HepG2 (cell line): ENCODE results near the gene SOST. TPM values are rescaled to one million over a fixed set of nuclear protein-coding genes. Genes with fewer than 3 reads are reported as not detected.

ENCODE experiments used
- BORCS8-MEF2B ChIP-seq: sonication (generic); formaldehyde crosslinking; IDR thresholded peaks from 2 replicates; pipeline ENCODE4 v1.8.0; 2022; ENCODE audit warnings: mild to moderate bottlenecking, missing genetic modification reagents
- CREM ChIP-seq, 2 experiments: sonication (generic) in 1 of 2; formaldehyde crosslinking in 1 of 2; IDR thresholded peaks; 2 replicates each; pipeline versions ENCODE4 v1.4.0 to v1.6.1; 2016 to 2020; ENCODE audit warnings: antibody characterized with exemption in 1 of 2, mild to moderate bottlenecking in 1 of 2, missing genetic modification reagents in 1 of 2
- KAT2B ChIP-seq: fragments of 150-350 bp; IDR thresholded peaks from 2 replicates; pipeline ENCODE4 v1.6.1; 2014; ENCODE audit warnings: low read depth, low read length, borderline replicate concordance
- KLF16 ChIP-seq, 2 experiments: sonication (generic) in 1 of 2; formaldehyde crosslinking in 1 of 2; IDR thresholded peaks; 2 replicates each; pipeline versions ENCODE4 v1.6.1 to v1.8.0; 2016 to 2023; ENCODE audit warnings: missing genetic modification reagents in 2 of 2, missing compliant biosample characterization in 1 of 2
- KLF6 ChIP-seq: IDR thresholded peaks from 2 replicates; pipeline ENCODE4 v1.8.0; 2016; ENCODE audit warnings: missing biosample characterization, missing genetic modification reagents
- PTBP1 ChIP-seq: fragments of 200-400 bp; formaldehyde crosslinking; IDR thresholded peaks from 2 replicates; pipeline ENCODE4 v1.6.1; 2018; ENCODE audit warnings: low read length, low read depth; ENCODE audit not compliant: poor library complexity, severe bottlenecking
- RBM39 ChIP-seq: fragments of 200-400 bp; formaldehyde crosslinking; IDR thresholded peaks from one replicate; pipeline ENCODE4 v1.6.1; 2018; ENCODE audit warnings: antibody characterized with exemption, mild to moderate bottlenecking, low read depth, low read length; ENCODE audit not compliant: poor library complexity, severe bottlenecking
- RFXAP ChIP-seq: sonication (generic); formaldehyde crosslinking; IDR thresholded peaks from 2 replicates; pipeline ENCODE4 v1.4.0; 2020; ENCODE audit warnings: missing genetic modification reagents, borderline replicate concordance
- SOX13 ChIP-seq, 3 experiments: fragments of 450-650 bp in 1 of 3; sonication (generic) in 1 of 3; formaldehyde crosslinking in 1 of 3; IDR thresholded peaks in 2 of 3; conservative IDR thresholded peaks in 1 of 3; 2 replicates each; pipeline versions ENCODE4 v1.5.0 to v1.6.1; 2016 to 2020; ENCODE audit warnings: antibody characterized with exemption in 1 of 3, mild to moderate bottlenecking in 1 of 3, missing compliant biosample characterization in 1 of 3, missing genetic modification reagents in 1 of 3, moderate library complexity in 1 of 3
- TBL1XR1 ChIP-seq: fragments of 150-350 bp; IDR thresholded peaks from 2 replicates; pipeline ENCODE4 v1.6.1; 2014; ENCODE audit warnings: borderline replicate concordance, low read length; ENCODE audit not compliant: partially characterized antibody
- ZBTB7A ChIP-seq: sonication (generic); formaldehyde crosslinking; IDR thresholded peaks from 2 replicates; pipeline ENCODE4 v1.8.0; 2022; ENCODE audit warnings: mild to moderate bottlenecking, missing genetic modification reagents
- ZNF326 ChIP-seq: sonication (generic); formaldehyde crosslinking; IDR thresholded peaks from 2 replicates; pipeline ENCODE4 v1.4.0; 2020; ENCODE audit warnings: missing genetic modification reagents, borderline replicate concordance
- ZNF34 ChIP-seq: sonication (generic); formaldehyde crosslinking; IDR thresholded peaks from 2 replicates; pipeline ENCODE4 v1.4.0; 2020; ENCODE audit warnings: mild to moderate bottlenecking, missing genetic modification reagents, borderline replicate concordance
- ZNF552 ChIP-seq: sonication (generic); formaldehyde crosslinking; IDR thresholded peaks from 2 replicates; pipeline ENCODE4 v1.9.0; 2022; ENCODE audit warnings: missing genetic modification reagents, mild to moderate bottlenecking, borderline replicate concordance
- ZNF605 ChIP-seq: sonication (generic); formaldehyde crosslinking; IDR thresholded peaks from 2 replicates; pipeline ENCODE4 v1.8.0; 2022; ENCODE audit warnings: mild to moderate bottlenecking, missing genetic modification reagents
- ZNF672 ChIP-seq: sonication (generic); formaldehyde crosslinking; IDR thresholded peaks from 2 replicates; pipeline ENCODE4 v1.8.1; 2022; ENCODE audit warnings: missing genetic modification reagents
- ZNF678 ChIP-seq: sonication (generic); formaldehyde crosslinking; IDR thresholded peaks from 2 replicates; pipeline ENCODE4 v1.4.0; 2020; ENCODE audit warnings: mild to moderate bottlenecking, missing genetic modification reagents
- ZNF850 ChIP-seq: sonication (generic); formaldehyde crosslinking; conservative IDR thresholded peaks from 2 replicates; pipeline ENCODE4 v1.9.0; 2021; ENCODE audit warnings: mild to moderate bottlenecking, missing genetic modification reagents
- polyA plus RNA-seq, 8 experiments: library from polyadenylated mRNA; depleted of rRNA in 3 of 8; stranded (reverse) in 7 of 8; unstranded in 1 of 8; fragments of >200 nt; fragmentation: Illumina TruSeq in 4 of 8; extraction: Trizol in 4 of 8; gene quantifications; 2 replicates each; pipeline versions ENCODE4 v1.2.1 to v1.2.3, GENCODE V29; 2011 to 2016; ENCODE audit warnings: low read depth in 4 of 8, missing spikeins in 1 of 8, mixed read lengths in 1 of 8; ENCODE audit not compliant: insufficient read depth in 1 of 8
- total RNA-seq, 5 experiments: library from RNA; depleted of rRNA; stranded (reverse); fragments of >200 nt; fragmentation: Illumina TruSeq; extraction: Trizol; gene quantifications; 2 replicates each; pipeline ENCODE4 v1.2.3, GENCODE V29; 2016; ENCODE audit warnings: low read depth in 1 of 5
- TF ChIP-seq, protein P1 (sequence below): sonication (generic); formaldehyde crosslinking; IDR thresholded peaks from 2 replicates; pipeline ENCODE4 v1.4.0; 2020; ENCODE audit warnings: mild to moderate bottlenecking, missing genetic modification reagents
- TF ChIP-seq, protein P2 (sequence below): sonication (generic); formaldehyde crosslinking; IDR thresholded peaks from 2 replicates; pipeline ENCODE4 v1.4.0; 2020; ENCODE audit warnings: missing genetic modification reagents
- TF ChIP-seq, protein P3 (sequence below): sonication (generic); formaldehyde crosslinking; IDR thresholded peaks from 2 replicates; pipeline ENCODE4 v1.5.0; 2020; ENCODE audit warnings: missing genetic modification reagents
- TF ChIP-seq, protein P4 (sequence below): sonication (generic); formaldehyde crosslinking; IDR thresholded peaks from 2 replicates; pipeline ENCODE4; 2020; ENCODE audit warnings: missing genetic modification reagents, mild to moderate bottlenecking, borderline replicate concordance

The SOST gene
- total and polyA plus RNA-seq, 2 of the 13 experiments (the other 11 are each of a cell fraction or from before 2014, with no cell fraction given), result not detected

DNA sequence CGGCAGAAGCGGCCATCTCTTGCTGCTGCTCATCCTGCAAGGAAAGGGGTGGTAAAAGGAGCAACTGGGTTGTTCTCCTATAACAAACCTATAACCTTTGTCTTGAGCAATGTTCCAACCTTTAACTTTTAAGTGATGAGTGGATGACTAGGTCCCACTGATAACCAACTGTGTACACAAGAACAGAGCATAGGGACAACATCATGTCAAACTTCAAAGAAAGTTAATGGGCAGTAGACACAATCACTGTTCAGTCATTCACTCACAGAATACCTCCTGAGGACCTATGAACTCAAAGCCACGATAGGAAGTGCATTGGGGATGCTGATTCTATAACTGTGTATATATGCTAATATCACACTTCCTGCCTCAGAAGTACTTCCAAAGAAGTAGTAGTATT, 43.3 kb upstream of the SOST start (continued):
- TF ChIP-seq, protein P1, sequence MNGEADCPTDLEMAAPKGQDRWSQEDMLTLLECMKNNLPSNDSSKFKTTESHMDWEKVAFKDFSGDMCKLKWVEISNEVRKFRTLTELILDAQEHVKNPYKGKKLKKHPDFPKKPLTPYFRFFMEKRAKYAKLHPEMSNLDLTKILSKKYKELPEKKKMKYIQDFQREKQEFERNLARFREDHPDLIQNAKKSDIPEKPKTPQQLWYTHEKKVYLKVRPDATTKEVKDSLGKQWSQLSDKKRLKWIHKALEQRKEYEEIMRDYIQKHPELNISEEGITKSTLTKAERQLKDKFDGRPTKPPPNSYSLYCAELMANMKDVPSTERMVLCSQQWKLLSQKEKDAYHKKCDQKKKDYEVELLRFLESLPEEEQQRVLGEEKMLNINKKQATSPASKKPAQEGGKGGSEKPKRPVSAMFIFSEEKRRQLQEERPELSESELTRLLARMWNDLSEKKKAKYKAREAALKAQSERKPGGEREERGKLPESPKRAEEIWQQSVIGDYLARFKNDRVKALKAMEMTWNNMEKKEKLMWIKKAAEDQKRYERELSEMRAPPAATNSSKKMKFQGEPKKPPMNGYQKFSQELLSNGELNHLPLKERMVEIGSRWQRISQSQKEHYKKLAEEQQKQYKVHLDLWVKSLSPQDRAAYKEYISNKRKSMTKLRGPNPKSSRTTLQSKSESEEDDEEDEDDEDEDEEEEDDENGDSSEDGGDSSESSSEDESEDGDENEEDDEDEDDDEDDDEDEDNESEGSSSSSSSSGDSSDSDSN (CRISPR knock-in tag), result no peak
- TF ChIP-seq ZNF605, result no peak
- TF ChIP-seq ZNF326, result no peak
- TF ChIP-seq ZNF850, result no peak
- no peak for TF ChIP-seq KAT2B
- TF ChIP-seq ZNF34 (CRISPR knock-in tag), result no peak
- TF ChIP-seq ZNF672 (CRISPR knock-in tag), result no peak
- TF ChIP-seq, protein P2, sequence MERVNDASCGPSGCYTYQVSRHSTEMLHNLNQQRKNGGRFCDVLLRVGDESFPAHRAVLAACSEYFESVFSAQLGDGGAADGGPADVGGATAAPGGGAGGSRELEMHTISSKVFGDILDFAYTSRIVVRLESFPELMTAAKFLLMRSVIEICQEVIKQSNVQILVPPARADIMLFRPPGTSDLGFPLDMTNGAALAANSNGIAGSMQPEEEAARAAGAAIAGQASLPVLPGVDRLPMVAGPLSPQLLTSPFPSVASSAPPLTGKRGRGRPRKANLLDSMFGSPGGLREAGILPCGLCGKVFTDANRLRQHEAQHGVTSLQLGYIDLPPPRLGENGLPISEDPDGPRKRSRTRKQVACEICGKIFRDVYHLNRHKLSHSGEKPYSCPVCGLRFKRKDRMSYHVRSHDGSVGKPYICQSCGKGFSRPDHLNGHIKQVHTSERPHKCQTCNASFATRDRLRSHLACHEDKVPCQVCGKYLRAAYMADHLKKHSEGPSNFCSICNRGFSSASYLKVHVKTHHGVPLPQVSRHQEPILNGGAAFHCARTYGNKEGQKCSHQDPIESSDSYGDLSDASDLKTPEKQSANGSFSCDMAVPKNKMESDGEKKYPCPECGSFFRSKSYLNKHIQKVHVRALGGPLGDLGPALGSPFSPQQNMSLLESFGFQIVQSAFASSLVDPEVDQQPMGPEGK (CRISPR knock-in tag), result no peak
- TF ChIP-seq ZNF678, result no peak
- no peak for TF ChIP-seq ZNF552 (CRISPR knock-in tag)
- no peak for TF ChIP-seq BORCS8-MEF2B
- TF ChIP-seq SOX13 (IDR thresholded peaks at IDR 0.05), result peak; percentile 85
- peak in 1 of 2 experiments; percentile 91; a peak in 2 of 4 replicates for TF ChIP-seq SOX13 (CRISPR knock-in tag; conservative IDR thresholded peaks at IDR 0.05 in 1 of 2, IDR thresholded peaks at IDR 0.05 in 1 of 2)
- no peak for TF ChIP-seq PTBP1
- 0 out of 2 replicates have a peak, but pooled peaks have one; percentile 63 for TF ChIP-seq KLF6 (CRISPR knock-in tag)
- TF ChIP-seq TBL1XR1, result no peak
- TF ChIP-seq RBM39, result no peak
- peak in 1 of 2 experiments; percentile 76; a peak in 1 of 4 replicates for TF ChIP-seq KLF16 (CRISPR knock-in tag; IDR thresholded peaks at IDR 0.05)
- no peak for TF ChIP-seq RFXAP (CRISPR knock-in tag)
- TF ChIP-seq, protein P3, sequence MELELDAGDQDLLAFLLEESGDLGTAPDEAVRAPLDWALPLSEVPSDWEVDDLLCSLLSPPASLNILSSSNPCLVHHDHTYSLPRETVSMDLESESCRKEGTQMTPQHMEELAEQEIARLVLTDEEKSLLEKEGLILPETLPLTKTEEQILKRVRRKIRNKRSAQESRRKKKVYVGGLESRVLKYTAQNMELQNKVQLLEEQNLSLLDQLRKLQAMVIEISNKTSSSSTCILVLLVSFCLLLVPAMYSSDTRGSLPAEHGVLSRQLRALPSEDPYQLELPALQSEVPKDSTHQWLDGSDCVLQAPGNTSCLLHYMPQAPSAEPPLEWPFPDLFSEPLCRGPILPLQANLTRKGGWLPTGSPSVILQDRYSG (CRISPR knock-in tag), result no peak
- TF ChIP-seq ZBTB7A, result no peak
- peak; percentile 89 for TF ChIP-seq CREM (IDR thresholded peaks at IDR 0.05)
- TF ChIP-seq CREM (CRISPR knock-in tag; IDR thresholded peaks at IDR 0.05), result no peak
- TF ChIP-seq, protein P4, sequence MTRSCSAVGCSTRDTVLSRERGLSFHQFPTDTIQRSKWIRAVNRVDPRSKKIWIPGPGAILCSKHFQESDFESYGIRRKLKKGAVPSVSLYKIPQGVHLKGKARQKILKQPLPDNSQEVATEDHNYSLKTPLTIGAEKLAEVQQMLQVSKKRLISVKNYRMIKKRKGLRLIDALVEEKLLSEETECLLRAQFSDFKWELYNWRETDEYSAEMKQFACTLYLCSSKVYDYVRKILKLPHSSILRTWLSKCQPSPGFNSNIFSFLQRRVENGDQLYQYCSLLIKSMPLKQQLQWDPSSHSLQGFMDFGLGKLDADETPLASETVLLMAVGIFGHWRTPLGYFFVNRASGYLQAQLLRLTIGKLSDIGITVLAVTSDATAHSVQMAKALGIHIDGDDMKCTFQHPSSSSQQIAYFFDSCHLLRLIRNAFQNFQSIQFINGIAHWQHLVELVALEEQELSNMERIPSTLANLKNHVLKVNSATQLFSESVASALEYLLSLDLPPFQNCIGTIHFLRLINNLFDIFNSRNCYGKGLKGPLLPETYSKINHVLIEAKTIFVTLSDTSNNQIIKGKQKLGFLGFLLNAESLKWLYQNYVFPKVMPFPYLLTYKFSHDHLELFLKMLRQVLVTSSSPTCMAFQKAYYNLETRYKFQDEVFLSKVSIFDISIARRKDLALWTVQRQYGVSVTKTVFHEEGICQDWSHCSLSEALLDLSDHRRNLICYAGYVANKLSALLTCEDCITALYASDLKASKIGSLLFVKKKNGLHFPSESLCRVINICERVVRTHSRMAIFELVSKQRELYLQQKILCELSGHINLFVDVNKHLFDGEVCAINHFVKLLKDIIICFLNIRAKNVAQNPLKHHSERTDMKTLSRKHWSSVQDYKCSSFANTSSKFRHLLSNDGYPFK (CRISPR knock-in tag), result no peak
